HG03108 (cell line): Measurements from ENCODE around the gene PDE4D.

Source experiments
- ATAC-seq: cut with Tn5 transposase; IDR thresholded peaks from one replicate; pipeline ENCODE4 v1.9.1; 2021; ENCODE audit warnings: moderate library complexity; ENCODE audit not compliant: unreplicated experiment

PDE4D gene

GRCh38 chr5:59274106-59274636, 619.4 kb downstream of the PDE4D start:
- ATAC-seq, result no peak

GRCh38 chr5:59272809-59273427, 620.6 kb downstream of the PDE4D start:
- ATAC-seq, result no peak

GRCh38 chr5:59268756-59269415, 624.6 kb downstream of the PDE4D start:
- no peak for ATAC-seq

- no peak for ATAC-seq
Measured at GRCh38 chr5:59267033-59267432, 626.5 kb downstream of the PDE4D start.

- no peak for ATAC-seq
Measured at GRCh38 chr5:59266410-59266809, 627.1 kb downstream of the PDE4D start.

GRCh38 chr5:59264639-59265245, 628.8 kb downstream of the PDE4D start:
- no peak for ATAC-seq

GRCh38 chr5:59264013-59264412, 629.5 kb downstream of the PDE4D start:
- no peak for ATAC-seq

GRCh38 chr5:59261969-59262368, 631.6 kb downstream of the PDE4D start:
- no peak for ATAC-seq

GRCh38 chr5:59260973-59261372, 632.6 kb downstream of the PDE4D start:
- no peak for ATAC-seq

- no peak for ATAC-seq
Measured at GRCh38 chr5:59260200-59260599, 633.3 kb downstream of the PDE4D start.

GRCh38 chr5:59259237-59259636, 634.3 kb downstream of the PDE4D start:
- no peak for ATAC-seq

- no peak for ATAC-seq
Measured at GRCh38 chr5:59257488-59258400, 635.8 kb downstream of the PDE4D start.

- no peak for ATAC-seq
Measured at GRCh38 chr5:59256331-59256730, 637.2 kb downstream of the PDE4D start.

- ATAC-seq, result no peak
Measured at GRCh38 chr5:59254055-59254687, 639.4 kb downstream of the PDE4D start.

GRCh38 chr5:59253625-59254024, 639.9 kb downstream of the PDE4D start:
- ATAC-seq, result no peak

- no peak for ATAC-seq
Measured at GRCh38 chr5:59251627-59252026, 641.9 kb downstream of the PDE4D start.

- ATAC-seq, result no peak
Measured at GRCh38 chr5:59249726-59250125, 643.8 kb downstream of the PDE4D start.

GRCh38 chr5:59249160-59249559, 644.4 kb downstream of the PDE4D start:
- ATAC-seq, result no peak

GRCh38 chr5:59246882-59247281, 646.6 kb downstream of the PDE4D start:
- no peak for ATAC-seq

GRCh38 chr5:59246145-59246869, 647.2 kb downstream of the PDE4D start:
- no peak for ATAC-seq
